ENCODE data around the gene FAXC. TPM values are rescaled to one million over a fixed set of nuclear protein-coding genes. Genes with fewer than 3 reads are reported as not detected.
A peak's percentile ranks its signal among the peaks of the same experiment; 100 is the strongest.

FAXC gene
- not detected for total RNA-seq

- peak; percentile 49 for DNase-seq
- H3K36me3 Mint-ChIP-seq: no peaks in the 10 kb centered on the region
- peaks cover 70% of the 10 kb centered on the region for H3K27me3 Mint-ChIP-seq
- POLR2A ChIA-PET: no interaction called here
- H3K4me1 Mint-ChIP-seq: no peaks in the 10 kb centered on the region
- ATAC-seq (ENCODE audit: low read depth): peak; percentile 67
- H3K27ac Mint-ChIP-seq: no peak within 1 kb of the TSS
- H3K4me3 Mint-ChIP-seq: peak within 1 kb of the TSS; percentile 17
- no peaks in the 10 kb centered on the region for H3K9me3 Mint-ChIP-seq
Measured at GRCh38 chr6:99349171-99350141, at the start of gene FAXC. TSS of gene FAXC (minus strand) at chr6:99349674. CDS start at chr6:99349372, 302 bp downstream.

GRCh38 chr6:99397287-99397686 is 47.8 kb upstream of the FAXC start:
- no peak overlapping the region for H3K27ac Mint-ChIP-seq
- peaks cover 9% of the 10 kb centered on the region for H3K4me1 Mint-ChIP-seq
- no peaks in the 10 kb centered on the region for H3K9me3 Mint-ChIP-seq
- no peak for DNase-seq
- H3K36me3 Mint-ChIP-seq: peaks cover 9% of the 10 kb centered on the region
- POLR2A ChIA-PET: no interaction called here
- no peak for ATAC-seq (ENCODE audit: low read depth)
- no peaks in the 10 kb centered on the region for H3K27me3 Mint-ChIP-seq
- H3K4me3 Mint-ChIP-seq: no peak overlapping the region

- POLR2A ChIA-PET: interaction anchor here (0.6 to 1.6 kb wide), 6 partner anchors 30 to 175 kb away, joined by 3 to 11 read pairs (median 4); partner anchors contain the start of genes CCNC and PNISR
- H3K9me3 Mint-ChIP-seq: no peaks in the 10 kb centered on the region
- H3K27ac Mint-ChIP-seq: peak within 1 kb of the TSS; percentile 84
Measured at GRCh38 chr6:99393698-99394531, 44.4 kb upstream of the FAXC start, which contains the start of gene COQ3. TSS of gene COQ3 (minus strand) at chr6:99394195. CDS start at chr6:99394179, 16 bp downstream.

GRCh38 chr6:99393366-99393697 is 43.9 kb upstream of the FAXC start:
- Mint-ChIP-seq H3K27me3 (no peaks in the 10 kb centered on the region), H3K4me3 (peak overlapping the region; percentile 89), H3K4me1 (peaks cover 11% of the 10 kb centered on the region), H3K36me3 (peaks cover 3% of the 10 kb centered on the region), H3K9me3 (no peaks in the 10 kb centered on the region), H3K27ac (peak overlapping the region; percentile 84)
- POLR2A ChIA-PET: interaction anchor here (0.6 to 1.6 kb wide), 6 partner anchors 31 to 175 kb away, joined by 3 to 11 read pairs (median 4); partner anchors contain the start of genes CCNC and PNISR
- ATAC-seq (ENCODE audit: low read depth): no peak
- no peak for DNase-seq

More at GRCh38 chr6:99393698-99394531, 44.4 kb upstream of the FAXC start, which contains the start of gene COQ3:
- Mint-ChIP-seq H3K4me1 (peaks cover 9% of the 10 kb centered on the region), H3K27me3 (no peaks in the 10 kb centered on the region), H3K36me3 (peaks cover 3% of the 10 kb centered on the region), H3K4me3 (peak within 1 kb of the TSS; percentile 89)
- peak; percentile 78 for DNase-seq
- ATAC-seq (ENCODE audit: low read depth): peak; percentile 79

- Mint-ChIP-seq H3K4me1 (peaks cover 11% of the 10 kb centered on the region), H3K36me3 (peaks cover 3% of the 10 kb centered on the region), H3K27me3 (no peaks in the 10 kb centered on the region), H3K9me3 (no peaks in the 10 kb centered on the region), H3K4me3 (no peak overlapping the region), H3K27ac (no peak overlapping the region)
- no peak for ATAC-seq (ENCODE audit: low read depth)
- no peak for DNase-seq
- POLR2A ChIA-PET: no interaction called here
Measured at GRCh38 chr6:99390896-99391295, 41.4 kb upstream of the FAXC start.

- no peak for DNase-seq
- no peak for ATAC-seq (ENCODE audit: low read depth)
- no peak overlapping the region for H3K4me3 Mint-ChIP-seq
- H3K9me3 Mint-ChIP-seq: no peaks in the 10 kb centered on the region
- no peak overlapping the region for H3K27ac Mint-ChIP-seq
- H3K4me1 Mint-ChIP-seq: peaks cover 1% of the 10 kb centered on the region
- no peaks in the 10 kb centered on the region for H3K27me3 Mint-ChIP-seq
- no peaks in the 10 kb centered on the region for H3K36me3 Mint-ChIP-seq
- POLR2A ChIA-PET: no interaction called here
Measured at GRCh38 chr6:99384507-99384906, 35.0 kb upstream of the FAXC start.

GRCh38 chr6:99378636-99379035 is 29.2 kb upstream of the FAXC start:
- no peak overlapping the region for H3K27ac Mint-ChIP-seq
- ATAC-seq (ENCODE audit: low read depth) (no peak), DNase-seq (no peak)
- H3K9me3 Mint-ChIP-seq: no peaks in the 10 kb centered on the region
- no peak overlapping the region for H3K4me3 Mint-ChIP-seq
- POLR2A ChIA-PET: no interaction called here
- peaks cover 2% of the 10 kb centered on the region for H3K4me1 Mint-ChIP-seq
- peaks cover 6% of the 10 kb centered on the region for H3K36me3 Mint-ChIP-seq
- no peaks in the 10 kb centered on the region for H3K27me3 Mint-ChIP-seq

GRCh38 chr6:99369533-99369932 is 20.1 kb upstream of the FAXC start:
- Mint-ChIP-seq H3K27ac (no peak overlapping the region), H3K4me1 (no peaks in the 10 kb centered on the region), H3K9me3 (no peaks in the 10 kb centered on the region), H3K4me3 (no peak overlapping the region), H3K27me3 (peaks cover under 1% of the 10 kb centered on the region), H3K36me3 (no peaks in the 10 kb centered on the region)
- ATAC-seq (ENCODE audit: low read depth) (no peak), DNase-seq (no peak)
- POLR2A ChIA-PET: no interaction called here

GRCh38 chr6:99366852-99367251 is 17.4 kb upstream of the FAXC start:
- no peaks in the 10 kb centered on the region for H3K9me3 Mint-ChIP-seq
- no peak overlapping the region for H3K4me3 Mint-ChIP-seq
- no peaks in the 10 kb centered on the region for H3K36me3 Mint-ChIP-seq
- DNase-seq: no peak
- POLR2A ChIA-PET: no interaction called here
- no peaks in the 10 kb centered on the region for H3K4me1 Mint-ChIP-seq
- ATAC-seq (ENCODE audit: low read depth): no peak
- no peak overlapping the region for H3K27ac Mint-ChIP-seq
- H3K27me3 Mint-ChIP-seq: peaks cover 5% of the 10 kb centered on the region

- H3K4me3 Mint-ChIP-seq: no peak overlapping the region
- POLR2A ChIA-PET: no interaction called here
- no peaks in the 10 kb centered on the region for H3K4me1 Mint-ChIP-seq
- H3K27ac Mint-ChIP-seq: no peak overlapping the region
- no peak for ATAC-seq (ENCODE audit: low read depth)
- no peaks in the 10 kb centered on the region for H3K9me3 Mint-ChIP-seq
- H3K36me3 Mint-ChIP-seq: no peaks in the 10 kb centered on the region
- DNase-seq: no peak
- H3K27me3 Mint-ChIP-seq: peaks cover 27% of the 10 kb centered on the region
Measured at GRCh38 chr6:99364026-99364425, 14.6 kb upstream of the FAXC start.

GRCh38 chr6:99362678-99363268 is 13.3 kb upstream of the FAXC start:
- ATAC-seq (ENCODE audit: low read depth) (no peak), DNase-seq (no peak)
- POLR2A ChIA-PET: no interaction called here
- Mint-ChIP-seq H3K4me1 (no peaks in the 10 kb centered on the region), H3K4me3 (no peak overlapping the region), H3K27ac (no peak overlapping the region), H3K9me3 (no peaks in the 10 kb centered on the region), H3K36me3 (no peaks in the 10 kb centered on the region), H3K27me3 (peaks cover 27% of the 10 kb centered on the region)

- ATAC-seq (ENCODE audit: low read depth): no peak
- Mint-ChIP-seq H3K36me3 (no peaks in the 10 kb centered on the region), H3K4me1 (no peaks in the 10 kb centered on the region), H3K27me3 (peaks cover 45% of the 10 kb centered on the region), H3K9me3 (no peaks in the 10 kb centered on the region), H3K4me3 (no peak overlapping the region), H3K27ac (no peak overlapping the region)
- DNase-seq: no peak
- POLR2A ChIA-PET: no interaction called here
Measured at GRCh38 chr6:99359800-99360199, 10.3 kb upstream of the FAXC start.

GRCh38 chr6:99356641-99357040 is 7.2 kb upstream of the FAXC start:
- Mint-ChIP-seq H3K36me3 (no peaks in the 10 kb centered on the region), H3K4me1 (no peaks in the 10 kb centered on the region), H3K4me3 (no peak overlapping the region), H3K27me3 (peaks cover 60% of the 10 kb centered on the region), H3K9me3 (no peaks in the 10 kb centered on the region), H3K27ac (no peak overlapping the region)
- ATAC-seq (ENCODE audit: low read depth): no peak
- no peak for DNase-seq
- POLR2A ChIA-PET: no interaction called here
